ENCODE results near the gene CEPT1.

- TF ChIP-seq POLR2A (IDR thresholded peaks at IDR 0.05) (no peak), CTCF (IDR thresholded peaks at IDR 0.05) (peak in 1 of 6 experiments; percentile 1)
These were observed 83.2 kb downstream of the CEPT1 start for GRCh38 chr1:111223126-111223685.

Measured in thyroid gland (tissue), 4 donors.